Fibroblast of skin of left biceps (primary cell): ENCODE data around the gene IQSEC1.

Experiments used
- DNase-seq, 2 experiments: peaks; one replicate each; pipeline ENCODE4 v3.0.0-alpha.2; 2013; ENCODE audit warnings: low read depth in 2 of 2

Gene IQSEC1

DNA sequence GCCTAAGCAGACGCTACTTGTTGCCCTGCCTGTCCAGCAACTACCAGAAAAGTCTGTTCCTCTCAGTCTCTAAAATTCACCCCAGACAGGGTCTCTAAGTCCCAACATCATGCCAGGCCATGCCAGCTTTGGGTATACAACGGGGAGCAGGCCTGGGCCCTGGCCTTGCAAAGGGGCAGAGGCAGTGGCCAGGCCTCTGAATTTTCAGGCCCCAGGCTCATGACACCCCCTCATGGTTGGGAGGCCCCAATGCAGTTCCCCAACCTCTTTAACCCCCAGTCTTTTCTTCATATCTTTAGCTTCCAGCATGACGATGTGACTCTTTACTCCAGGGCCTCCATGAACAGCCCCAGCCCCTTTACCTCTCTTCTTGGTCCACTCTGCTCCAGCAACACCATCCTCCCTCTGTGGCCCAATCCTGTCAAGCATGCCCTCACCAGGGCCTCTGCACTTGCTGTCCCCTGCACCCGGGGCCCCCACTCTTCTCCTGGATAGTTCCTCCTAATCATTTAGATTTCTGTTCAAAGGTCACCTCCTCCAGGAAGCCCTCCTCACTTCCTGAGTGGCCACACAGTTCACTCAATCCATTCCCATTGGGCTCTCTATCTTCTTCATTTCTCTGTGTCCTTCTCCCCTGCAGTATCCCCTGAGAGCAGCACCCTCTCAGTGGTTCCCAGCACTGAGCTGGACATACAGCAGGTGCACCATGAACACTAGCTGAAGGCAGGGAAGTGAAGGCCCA lies 4.8 kb downstream of the IQSEC1 start:
- DNase-seq = no peak

DNA sequence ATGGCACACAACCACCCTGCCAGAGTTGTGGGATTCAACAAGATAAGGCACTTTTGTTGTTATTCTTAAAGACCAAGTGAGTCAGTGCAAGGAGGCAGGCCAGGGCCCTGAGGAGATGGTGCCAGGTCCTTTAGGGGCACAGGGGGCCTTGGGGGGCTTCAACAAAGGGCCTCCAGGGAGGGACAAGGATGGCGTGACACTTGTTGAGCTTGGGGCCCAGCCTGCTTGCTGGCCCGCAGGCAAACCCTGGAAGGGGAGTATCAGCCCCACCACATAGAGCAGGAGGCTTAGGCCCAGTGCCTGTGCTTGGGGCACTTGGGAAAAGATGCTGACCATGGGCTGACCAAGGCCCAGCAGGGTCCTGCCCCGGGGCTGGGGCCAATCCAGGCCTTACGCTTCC lies 5.5 kb downstream of the IQSEC1 start:
- no peak for DNase-seq

DNA sequence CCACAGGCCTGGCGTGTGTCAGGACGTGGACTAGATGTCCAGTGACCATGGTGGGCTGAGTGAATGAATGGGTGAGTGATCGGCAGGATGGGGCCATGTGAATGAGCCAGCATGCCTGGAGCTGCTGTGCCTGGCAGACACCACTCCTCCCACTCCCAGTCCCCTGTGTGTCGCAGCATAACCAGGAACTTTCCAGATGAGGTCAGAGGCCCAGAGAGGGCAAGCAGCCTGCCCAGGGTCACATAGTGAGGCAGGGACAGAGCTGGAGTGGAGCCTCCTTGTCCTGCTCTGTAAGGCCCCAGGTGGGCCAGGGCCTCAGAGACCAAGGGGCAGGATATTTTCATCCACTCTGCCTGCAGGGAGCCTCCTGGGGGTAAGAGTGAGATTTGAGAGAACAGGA lies 6.4 kb downstream of the IQSEC1 start:
- no peak for DNase-seq

DNA sequence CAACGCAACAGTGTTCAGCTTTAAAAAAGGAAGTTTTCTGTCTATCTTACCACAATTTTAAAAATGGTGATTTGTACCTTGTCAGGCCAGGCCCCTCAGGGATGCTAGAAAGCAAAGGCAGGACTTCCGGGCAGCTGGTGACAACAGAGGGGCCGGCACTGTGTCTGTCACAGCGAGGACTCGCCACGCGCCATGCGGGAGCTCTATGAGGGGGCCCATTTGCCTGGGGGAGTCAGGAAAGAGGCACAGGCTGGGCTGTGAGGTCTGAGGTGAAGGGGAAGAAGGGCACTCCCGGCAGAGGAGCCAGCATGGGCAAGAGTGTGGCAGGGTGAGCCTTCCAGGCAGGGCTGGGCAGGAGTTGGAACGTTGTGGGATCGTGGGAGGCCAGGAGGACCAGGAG lies 7.0 kb downstream of the IQSEC1 start:
- no peak for DNase-seq

DNA sequence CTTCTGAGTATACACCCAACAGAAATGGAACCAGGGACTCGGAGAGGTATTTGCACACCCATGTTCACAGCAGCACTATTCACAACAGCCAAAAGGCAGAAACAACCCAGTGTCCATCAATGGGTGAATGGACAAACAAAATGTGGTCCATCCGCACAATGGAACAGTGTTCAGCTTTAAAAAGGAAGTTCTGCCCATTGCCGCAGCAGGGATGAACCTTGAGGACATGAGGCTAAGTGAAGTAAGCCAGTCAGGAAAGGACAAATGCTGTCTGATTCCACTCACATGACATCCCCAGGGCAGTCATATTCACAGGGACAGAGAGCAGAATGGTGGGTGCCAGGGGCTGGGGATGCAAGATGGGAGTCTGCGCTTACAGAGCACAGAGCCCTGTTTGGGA lies 7.5 kb downstream of the IQSEC1 start:
- DNase-seq = no peak

DNA sequence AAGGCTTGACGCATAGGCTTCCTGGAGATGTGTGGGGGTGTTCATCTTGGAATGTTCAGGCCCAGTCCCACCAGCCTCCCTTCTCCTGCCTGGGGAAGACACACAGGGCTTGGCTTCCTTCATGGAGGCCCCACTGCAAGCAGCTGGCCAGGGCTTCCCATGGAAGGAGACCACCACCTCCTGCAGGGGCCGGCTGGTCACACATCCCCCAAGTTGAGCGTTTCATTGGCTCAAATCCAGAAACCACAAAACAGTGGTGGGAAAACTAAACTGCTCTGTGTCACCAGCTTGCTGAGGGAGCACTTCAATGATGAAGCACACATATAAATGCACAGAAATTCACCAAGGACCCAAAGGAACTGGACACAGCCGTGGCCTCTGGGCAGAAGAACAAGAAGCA lies 8.3 kb downstream of the IQSEC1 start:
- DNase-seq = no peak

DNA sequence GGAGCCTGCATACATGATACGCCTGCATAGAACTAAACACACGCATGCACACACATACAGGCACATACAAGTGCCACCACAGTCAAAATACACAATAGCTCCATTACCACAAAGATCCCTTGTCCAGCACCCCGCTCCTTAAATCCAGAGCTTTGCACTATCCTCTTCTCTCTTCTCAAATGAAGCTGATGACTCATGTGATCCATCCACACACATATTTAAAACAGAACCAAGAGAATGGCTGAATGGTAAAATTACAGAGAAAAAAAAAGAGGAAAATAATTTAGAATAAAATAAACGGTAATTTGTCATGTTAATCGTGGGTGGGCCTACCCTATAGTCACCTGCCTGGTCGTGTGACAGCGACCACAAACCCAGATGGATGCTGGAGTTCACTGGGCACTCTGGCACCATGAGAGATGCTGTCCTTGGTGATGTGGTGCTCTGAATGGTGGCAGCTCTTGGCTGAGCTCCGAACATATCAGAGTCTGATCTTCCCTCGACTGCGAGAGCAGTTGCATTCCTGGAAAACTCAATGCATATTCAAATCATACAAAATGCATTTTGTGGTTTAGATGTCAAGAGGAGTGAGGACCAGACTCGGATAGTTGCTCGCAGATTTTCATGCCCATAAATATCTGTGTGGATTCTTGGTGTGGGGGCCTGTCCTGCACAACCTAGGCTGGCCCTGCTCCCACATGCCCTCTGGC lies 8.9 kb downstream of the IQSEC1 start:
- DNase-seq = no peak

DNA sequence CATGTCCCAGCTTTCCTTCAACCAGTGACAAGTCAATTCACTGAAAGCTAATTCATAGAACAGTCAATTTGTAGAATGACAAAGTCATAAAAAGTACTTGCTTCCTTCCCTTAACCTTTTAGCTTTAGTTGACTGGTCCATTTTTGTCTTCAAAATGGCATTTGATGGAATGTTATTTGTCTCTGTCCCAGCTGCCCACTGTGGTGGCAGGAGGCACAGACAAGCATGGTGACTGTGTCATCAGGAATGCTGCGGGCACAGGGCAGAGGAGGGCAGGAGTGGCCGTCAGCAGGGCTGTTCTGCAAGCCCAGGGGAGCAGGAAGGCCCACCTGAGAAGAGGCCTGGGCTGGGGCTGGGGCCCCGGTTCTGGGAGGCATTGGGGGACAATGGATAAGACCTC lies 10.0 kb downstream of the IQSEC1 start:
- DNase-seq = no peak

DNA sequence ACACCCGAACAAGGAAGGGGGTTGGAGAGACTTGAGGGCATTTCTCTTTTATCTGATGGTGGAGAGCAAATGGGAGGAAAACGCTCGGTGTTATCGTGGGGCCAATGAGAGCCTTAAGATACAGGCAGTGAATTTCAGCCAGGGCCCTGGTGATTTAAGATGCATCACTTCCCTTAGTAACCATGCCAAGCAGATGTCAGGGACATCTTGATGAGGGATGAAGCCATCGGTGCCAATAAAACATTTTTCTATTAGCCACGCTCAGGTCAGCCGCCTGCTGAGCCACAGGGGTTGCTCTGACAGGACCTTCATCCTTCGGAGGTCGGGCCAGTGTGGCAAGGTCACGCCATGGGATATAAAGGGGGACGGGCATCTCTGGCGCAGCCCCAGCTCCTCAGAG lies 10.6 kb downstream of the IQSEC1 start:
- DNase-seq = no peak

DNA sequence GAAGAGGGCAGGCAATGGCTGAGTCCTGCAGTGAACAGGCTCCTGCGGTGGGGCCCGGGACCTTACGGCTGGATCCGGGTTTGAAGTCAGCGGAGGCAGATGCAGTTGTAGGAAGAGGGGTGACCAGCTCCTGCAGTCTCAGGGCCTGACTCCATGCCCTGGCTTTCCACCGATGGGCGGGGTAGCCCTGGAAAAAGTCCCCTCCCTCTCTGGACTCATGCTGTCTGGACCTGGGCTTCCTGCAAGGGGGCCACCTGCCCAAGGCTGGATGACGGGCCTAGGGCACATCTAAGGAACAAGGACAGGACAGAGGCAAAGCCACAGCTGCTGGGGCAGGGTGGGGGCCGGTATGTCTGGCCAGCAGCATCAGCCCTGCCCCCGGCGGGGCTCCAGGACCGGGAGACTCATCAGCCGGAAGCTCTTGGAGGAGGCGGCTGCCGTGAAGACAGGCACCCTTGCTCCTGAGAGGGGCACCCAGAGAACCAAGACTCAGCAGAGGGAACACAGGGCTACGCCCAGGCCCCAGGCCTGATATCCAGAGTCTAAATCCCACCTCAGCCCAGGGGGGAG lies 12.8 kb downstream of the IQSEC1 start:
- DNase-seq = no peak

DNA sequence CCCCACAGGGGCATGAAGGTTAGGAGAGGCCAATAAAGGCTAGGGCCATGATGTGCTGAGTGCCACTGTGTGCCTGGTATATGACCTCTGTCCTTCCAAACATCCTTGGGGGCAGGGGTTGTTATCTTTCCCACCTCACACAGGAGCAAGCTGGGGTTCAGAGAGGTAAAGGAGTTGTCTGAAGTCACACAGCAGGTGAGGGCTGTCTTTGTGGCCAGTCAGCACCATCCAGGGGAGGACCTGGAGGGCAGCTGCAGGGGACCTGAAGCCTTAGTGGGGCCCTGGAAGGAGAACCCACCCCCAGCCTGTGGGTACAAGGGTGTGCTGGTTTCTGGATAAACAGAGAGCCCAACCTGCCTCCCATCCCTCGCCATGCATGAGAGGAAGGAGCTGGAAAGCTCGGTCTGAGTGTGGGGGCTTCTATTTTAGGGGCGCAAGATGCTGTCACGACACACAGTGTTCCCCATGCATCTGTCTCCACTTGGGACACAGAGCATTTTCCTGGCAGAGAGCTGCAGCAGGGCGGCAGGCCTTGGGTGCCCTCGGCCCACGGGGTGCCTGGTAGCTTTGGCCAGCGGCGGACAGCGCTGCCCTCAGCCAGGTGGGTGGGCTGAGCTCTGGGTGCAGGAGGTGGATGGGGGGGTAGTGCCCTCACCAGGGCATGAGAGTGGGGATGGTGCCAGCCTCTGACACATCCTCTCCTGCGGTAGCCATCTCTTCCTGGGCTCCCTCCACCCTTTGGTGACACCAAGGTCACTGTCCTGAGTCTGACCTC lies 14.7 kb downstream of the IQSEC1 start:
- no peak for DNase-seq

DNA sequence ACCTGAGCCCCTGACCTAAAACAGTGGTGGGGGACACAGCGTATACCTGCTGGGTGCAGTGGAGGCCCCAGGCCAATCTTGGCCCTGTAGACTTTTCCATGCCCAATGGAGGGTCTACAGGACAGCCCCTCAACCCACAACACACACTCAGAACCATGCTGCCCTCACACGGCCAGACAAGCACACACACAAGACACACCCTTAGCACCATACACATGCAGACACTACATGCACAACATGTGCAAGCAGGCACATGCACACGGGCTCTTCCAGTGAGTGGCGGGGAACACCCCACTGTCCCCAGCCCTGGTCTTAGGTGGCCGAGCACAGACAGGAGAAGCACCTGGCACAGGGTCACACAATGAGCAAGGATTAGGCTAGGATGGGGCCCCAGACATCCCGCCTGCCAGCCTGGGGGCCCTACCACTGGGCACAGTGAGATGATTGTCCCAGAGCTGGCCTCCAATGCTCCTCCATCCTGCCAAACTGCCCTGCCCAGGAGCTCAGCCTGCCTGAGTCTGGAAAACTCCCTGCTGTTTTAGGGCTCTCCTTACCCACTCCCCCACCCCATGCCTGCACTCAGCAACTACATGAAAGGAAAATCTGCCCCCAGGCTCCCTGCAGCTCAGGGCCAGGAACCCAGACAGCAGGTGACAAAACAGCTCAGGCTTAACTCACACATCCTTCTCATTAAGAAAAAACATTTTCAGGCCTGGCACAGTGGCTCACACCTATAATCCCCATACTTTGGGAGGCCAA lies 15.8 kb downstream of the IQSEC1 start:
- DNase-seq = no peak

DNA sequence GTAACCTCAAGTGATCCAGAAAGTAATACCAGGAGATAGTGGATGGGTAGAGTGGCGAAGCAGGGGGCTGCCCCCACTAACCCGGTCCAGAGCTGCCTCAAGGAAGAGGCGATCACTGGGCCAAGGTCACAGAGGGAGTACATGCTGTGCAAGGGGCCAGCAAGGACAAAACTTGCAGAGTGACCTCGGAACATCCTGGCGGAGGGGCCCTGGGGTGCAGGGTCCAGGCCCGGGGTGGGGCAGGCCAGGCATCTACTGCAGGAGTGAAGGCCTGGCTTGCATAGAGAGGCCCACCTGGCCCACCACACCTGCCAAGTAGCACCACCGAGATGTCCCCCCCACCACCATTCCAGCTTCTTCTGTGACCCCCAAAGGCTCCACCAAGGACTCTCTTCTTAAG lies 17.6 kb downstream of the IQSEC1 start:
- DNase-seq = no peak

DNA sequence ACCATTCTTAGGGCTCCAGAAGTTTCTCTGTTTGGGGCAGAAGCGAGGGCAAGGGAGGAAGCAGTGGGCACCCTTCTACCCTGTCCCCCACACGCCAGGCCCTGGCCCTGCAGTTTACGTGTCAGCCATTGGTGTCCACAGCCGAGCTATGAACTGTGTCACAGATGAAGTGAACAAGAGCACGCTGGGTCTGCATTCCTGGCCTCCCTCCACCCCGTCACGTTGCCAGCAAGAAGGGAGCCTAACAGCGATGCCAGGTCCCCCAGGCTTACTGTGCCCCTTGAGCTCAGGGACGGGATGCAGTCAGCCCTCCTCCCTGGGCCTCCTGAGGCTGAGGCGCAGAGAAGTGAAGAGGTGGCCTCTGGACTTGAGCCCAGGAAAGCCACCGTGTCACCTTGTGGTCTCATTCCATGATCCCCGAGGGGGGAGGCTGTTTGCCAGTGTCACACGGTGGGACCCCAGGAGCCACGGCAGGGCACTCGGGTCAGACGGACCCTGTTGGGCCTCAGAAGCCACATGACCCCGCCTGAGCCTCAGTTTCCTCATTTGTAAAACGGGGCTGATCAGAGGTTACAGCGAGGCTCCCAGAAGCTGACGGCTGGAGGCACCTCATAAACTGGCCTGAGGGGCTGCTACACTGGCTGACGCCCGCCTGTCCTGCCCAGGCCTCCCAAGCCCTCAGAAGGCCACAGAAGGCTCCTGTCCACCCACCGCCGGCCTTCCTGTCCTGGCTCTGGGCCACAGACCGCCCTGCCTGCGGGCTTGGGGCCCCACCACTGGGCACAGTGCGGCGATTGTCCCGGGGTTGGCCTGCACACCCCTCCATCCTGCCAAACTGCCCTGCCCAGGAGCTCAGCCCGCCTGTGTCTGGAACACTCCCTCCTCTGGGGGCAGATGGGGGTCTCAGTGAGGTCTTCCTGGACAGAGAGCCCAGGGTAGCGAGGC lies 18.6 kb downstream of the IQSEC1 start:
- DNase-seq = no peak

DNA sequence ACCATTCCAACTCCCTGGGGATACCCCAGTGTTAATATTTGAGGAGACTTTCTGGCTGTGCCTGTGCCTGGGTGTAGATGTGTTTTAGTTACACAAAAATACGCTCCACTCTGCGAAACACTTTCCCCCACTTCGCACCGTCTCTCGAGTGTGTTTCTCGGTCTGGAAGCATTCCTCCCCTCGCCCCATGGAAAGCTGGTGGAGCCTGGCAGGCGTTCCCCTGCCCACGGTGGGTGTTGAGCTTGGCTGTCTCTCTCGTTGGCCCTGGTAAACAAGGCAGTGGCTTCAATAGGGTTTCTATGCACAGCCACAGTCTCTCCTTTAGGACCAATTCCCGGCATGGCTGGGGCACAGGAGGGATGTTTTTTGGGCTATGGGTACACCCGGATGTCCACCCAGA lies 19.3 kb downstream of the IQSEC1 start:
- no peak for DNase-seq

DNA sequence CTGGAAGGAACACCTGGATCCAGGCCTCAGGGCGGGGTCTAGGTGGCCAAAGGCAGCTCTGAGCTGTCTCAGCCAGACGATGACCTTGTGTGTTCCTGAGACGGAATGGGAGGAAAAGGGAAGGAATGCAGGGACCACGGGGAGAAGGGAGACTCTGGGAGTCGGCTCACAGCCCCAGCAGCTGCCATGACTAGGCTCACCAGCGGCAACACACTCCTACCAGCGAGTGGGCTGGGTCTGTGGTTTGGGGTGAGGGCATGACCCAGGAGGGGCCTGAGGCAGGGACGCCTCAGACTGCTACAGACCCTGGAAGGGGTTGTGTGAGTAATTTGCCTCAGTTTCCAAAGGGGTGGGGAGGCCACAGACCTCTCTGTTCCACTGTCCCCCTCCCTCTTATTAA lies 19.8 kb downstream of the IQSEC1 start:
- no peak for DNase-seq

DNA sequence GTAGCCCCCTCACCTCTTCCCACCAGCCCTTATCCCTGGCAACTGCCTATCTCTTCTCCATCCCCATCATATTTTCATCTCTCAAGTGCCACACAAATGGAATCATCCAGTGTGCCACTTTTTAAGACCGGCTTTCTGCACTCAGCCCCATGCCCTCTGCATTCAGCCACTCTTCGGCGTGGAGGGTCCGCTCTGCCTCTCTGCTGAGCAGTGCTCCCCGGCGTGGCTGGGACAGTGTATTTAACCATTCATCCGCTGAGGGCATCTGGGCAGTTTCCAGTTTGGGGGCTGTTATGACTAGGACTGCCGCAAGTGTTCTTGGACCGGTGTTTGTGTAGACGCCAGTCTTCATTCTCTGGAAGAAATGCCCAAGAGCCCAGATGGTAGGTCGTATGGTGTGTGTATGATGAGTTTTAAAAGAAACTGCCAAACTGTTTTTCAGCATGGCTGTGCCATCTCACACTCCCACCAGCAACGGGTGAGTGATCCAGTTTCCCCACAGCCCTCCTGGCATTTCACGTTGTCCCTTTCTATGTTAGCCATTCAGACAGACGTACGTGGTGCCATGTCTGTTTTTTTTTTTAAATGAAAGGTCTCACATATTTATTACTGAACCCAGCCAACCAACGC lies 20.9 kb downstream of the IQSEC1 start:
- no peak for DNase-seq

DNA sequence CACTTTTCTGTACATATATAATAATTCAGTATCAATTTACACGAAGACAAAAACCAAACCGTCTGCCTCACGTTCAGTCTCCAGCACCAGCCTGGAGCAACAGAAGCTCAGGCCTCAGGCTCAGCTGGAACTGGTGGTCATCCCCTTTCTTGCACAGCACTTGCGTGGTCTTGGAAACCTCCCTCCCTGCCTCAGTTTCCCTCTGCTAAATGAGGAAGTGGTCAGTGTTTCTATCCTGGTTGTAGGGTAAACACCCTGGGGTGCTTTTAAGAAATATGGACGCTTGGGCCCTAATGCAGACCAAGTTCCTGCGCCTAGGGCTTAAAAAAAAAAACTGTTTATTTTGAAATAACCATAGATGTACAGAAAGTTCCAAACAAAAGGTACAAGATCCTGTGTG lies 21.6 kb downstream of the IQSEC1 start:
- DNase-seq = no peak

DNA sequence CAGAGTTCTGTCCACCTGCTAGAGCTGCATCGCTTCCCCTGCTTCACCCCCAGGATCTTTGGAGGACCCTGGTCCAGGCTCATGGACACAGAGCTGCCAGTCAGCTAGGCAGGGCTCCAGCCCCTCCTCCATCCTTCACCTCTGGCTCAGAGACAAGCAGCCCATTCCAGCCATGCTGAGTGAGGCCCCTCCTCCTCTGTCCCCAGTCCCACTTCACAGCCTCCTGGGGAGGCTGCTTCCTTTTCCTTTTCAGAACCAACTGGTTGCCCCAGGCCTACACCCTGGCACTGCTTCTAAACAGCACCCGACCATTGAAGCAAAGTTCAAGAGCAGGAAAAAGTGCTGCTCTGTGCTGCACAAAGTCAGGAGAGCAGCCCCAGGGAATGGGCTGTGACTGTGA lies 22.2 kb downstream of the IQSEC1 start:
- DNase-seq = no peak

DNA sequence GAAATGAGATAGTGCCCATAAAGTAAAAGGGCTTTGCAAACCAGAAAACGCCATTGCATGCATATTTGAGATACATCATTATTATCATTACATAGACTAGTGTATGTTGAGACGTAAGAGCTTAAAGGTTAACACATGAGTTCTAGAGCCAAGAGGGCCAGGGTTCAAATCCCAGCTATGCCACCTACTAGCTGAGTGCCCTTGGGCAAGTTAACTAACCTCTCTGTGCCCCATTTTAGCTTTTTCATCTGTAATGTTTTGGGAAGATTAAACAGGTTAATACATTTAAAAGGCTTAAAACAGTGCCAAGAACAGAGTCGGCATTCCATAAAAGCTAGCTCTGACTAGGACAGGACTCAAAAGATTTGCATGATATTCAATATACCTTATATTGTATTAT lies 22.8 kb downstream of the IQSEC1 start:
- DNase-seq = no peak
